Activated CD8-positive, alpha-beta memory T cell treated with anti-CD3 and anti-CD28 coated beads for 1 hour (primary cell): ENCODE data around the gene MGAT4C.

Experiments used
- DNase-seq, 2 donors: peaks; one replicate each; pipeline ENCODE4 v3.0.0-alpha.2; 2020; ENCODE audit warnings: low read depth in 1 of 2; ENCODE audit errors: extremely low read depth in 1 of 2

MGAT4C gene

GRCh38 chr12:86230516-86231146, 25.6 kb downstream of the MGAT4C start:
- no peak for DNase-seq

- no peak for DNase-seq
Observed at GRCh38 chr12:86229772-86230171, 26.4 kb downstream of the MGAT4C start.

- no peak for DNase-seq
Observed at GRCh38 chr12:86228656-86229055, 27.5 kb downstream of the MGAT4C start.

GRCh38 chr12:86226481-86226880, 29.7 kb downstream of the MGAT4C start:
- no peak for DNase-seq

- DNase-seq = no peak
Observed at GRCh38 chr12:86216591-86216990, 39.6 kb downstream of the MGAT4C start.

GRCh38 chr12:86213012-86213411, 43.2 kb downstream of the MGAT4C start:
- no peak for DNase-seq

GRCh38 chr12:86198696-86199444, 57.3 kb downstream of the MGAT4C start:
- DNase-seq = no peak

GRCh38 chr12:86196465-86196864, 59.7 kb downstream of the MGAT4C start:
- no peak for DNase-seq

GRCh38 chr12:86194721-86195120, 61.5 kb downstream of the MGAT4C start:
- no peak for DNase-seq

- no peak for DNase-seq
Observed at GRCh38 chr12:86193931-86194330, 62.3 kb downstream of the MGAT4C start.

- no peak for DNase-seq
Observed at GRCh38 chr12:86188226-86188625, 68.0 kb downstream of the MGAT4C start.

GRCh38 chr12:86186449-86186848, 69.7 kb downstream of the MGAT4C start:
- no peak for DNase-seq

GRCh38 chr12:86179855-86180254, 76.3 kb downstream of the MGAT4C start:
- no peak for DNase-seq

GRCh38 chr12:86174188-86174587, 82.0 kb downstream of the MGAT4C start:
- DNase-seq = no peak

GRCh38 chr12:86172913-86173443, 83.2 kb downstream of the MGAT4C start:
- no peak for DNase-seq

GRCh38 chr12:86170051-86170450, 86.1 kb downstream of the MGAT4C start:
- DNase-seq = no peak

GRCh38 chr12:86158956-86159355, 97.2 kb downstream of the MGAT4C start:
- no peak for DNase-seq

- DNase-seq = no peak
Observed at GRCh38 chr12:86154620-86155019, 101.6 kb downstream of the MGAT4C start.

- DNase-seq = no peak
Observed at GRCh38 chr12:86148612-86149011, 107.6 kb downstream of the MGAT4C start.

GRCh38 chr12:86148071-86148470, 108.1 kb downstream of the MGAT4C start:
- DNase-seq = no peak

- DNase-seq = no peak
Observed at GRCh38 chr12:86145156-86145555, 111.0 kb downstream of the MGAT4C start.

GRCh38 chr12:86143162-86143561, 113.0 kb downstream of the MGAT4C start:
- no peak for DNase-seq
